HepG2 (cell line): ENCODE results near the gene TLNRD1. TPM values are rescaled to one million over a fixed set of nuclear protein-coding genes. Genes with fewer than 3 reads are reported as not detected.

Source experiments
- DDIT3 ChIP-seq: sonication (generic); formaldehyde crosslinking; IDR thresholded peaks from 2 replicates; pipeline ENCODE4 v1.4.0; 2020; ENCODE audit warnings: mild to moderate bottlenecking, missing genetic modification reagents
- DR1 ChIP-seq: sonication (generic); formaldehyde crosslinking; IDR thresholded peaks from 2 replicates; pipeline ENCODE4 v1.8.0; 2021; ENCODE audit warnings: mild to moderate bottlenecking, missing genetic modification reagents, inconsistent platforms
- HNF1A ChIP-seq, 2 experiments: sonication (generic) in 1 of 2; formaldehyde crosslinking in 1 of 2; IDR thresholded peaks; 2 replicates each; pipeline versions ENCODE4 v1.4.0 to v1.6.1; 2016 to 2020; ENCODE audit warnings: borderline replicate concordance in 1 of 2, low read depth in 1 of 2, mild to moderate bottlenecking in 1 of 2, missing genetic modification reagents in 1 of 2
- IKZF4 ChIP-seq: sonication (generic); formaldehyde crosslinking; IDR thresholded peaks from 2 replicates; pipeline ENCODE4 v1.5.1; 2020; ENCODE audit warnings: borderline replicate concordance, mild to moderate bottlenecking, low read depth, missing genetic modification reagents; ENCODE audit errors: not compliant biosample characterization
- MTERF4 ChIP-seq: sonication (generic); formaldehyde crosslinking; IDR thresholded peaks from 2 replicates; pipeline ENCODE4 v1.8.0; 2023; ENCODE audit warnings: mild to moderate bottlenecking, missing genetic modification reagents
- MXI1 ChIP-seq: IDR thresholded peaks from 3 replicates; pipeline ENCODE4 v1.6.1; 2012; ENCODE audit warnings: low read depth, low read length, inconsistent platforms, borderline replicate concordance
- NFE2L1 ChIP-seq: sonication (generic); formaldehyde crosslinking; IDR thresholded peaks from 2 replicates; pipeline ENCODE4 v1.4.0; 2020; ENCODE audit warnings: missing genetic modification reagents, mild to moderate bottlenecking, borderline replicate concordance
- POGZ ChIP-seq: sonication (generic); formaldehyde crosslinking; IDR thresholded peaks from 2 replicates; pipeline ENCODE4 v1.4.0; 2020; ENCODE audit warnings: mild to moderate bottlenecking, missing genetic modification reagents
- SMAD9 ChIP-seq: sonication (generic); formaldehyde crosslinking; IDR thresholded peaks from 2 replicates; pipeline ENCODE4 v1.5.1; 2020; ENCODE audit warnings: mild to moderate bottlenecking, missing genetic modification reagents
- SP140L ChIP-seq: sonication (generic); formaldehyde crosslinking; IDR thresholded peaks from 2 replicates; pipeline ENCODE4 v1.4.0; 2020; ENCODE audit warnings: missing genetic modification reagents, borderline replicate concordance
- SRY ChIP-seq: sonication (generic); formaldehyde crosslinking; IDR thresholded peaks from 2 replicates; pipeline ENCODE4 v1.8.0; 2022; ENCODE audit warnings: mild to moderate bottlenecking, missing genetic modification reagents
- ZBTB49 ChIP-seq: sonication (generic); formaldehyde crosslinking; IDR thresholded peaks from 2 replicates; pipeline ENCODE4 v1.4.0; 2020; ENCODE audit warnings: missing genetic modification reagents, borderline replicate concordance
- ZBTB8A ChIP-seq: sonication (generic); formaldehyde crosslinking; IDR thresholded peaks from 2 replicates; pipeline ENCODE4 v1.4.0; 2020; ENCODE audit warnings: mild to moderate bottlenecking, low read depth, missing genetic modification reagents, borderline replicate concordance
- ZNF121 ChIP-seq: sonication (generic); formaldehyde crosslinking; IDR thresholded peaks from 2 replicates; pipeline ENCODE4 v1.5.0; 2020; ENCODE audit warnings: mild to moderate bottlenecking, missing genetic modification reagents
- ZNF124 ChIP-seq: sonication (generic); formaldehyde crosslinking; IDR thresholded peaks from 2 replicates; pipeline ENCODE4 v1.4.0; 2020; ENCODE audit warnings: missing genetic modification reagents
- ZNF17 ChIP-seq: sonication (generic); formaldehyde crosslinking; IDR thresholded peaks from 2 replicates; pipeline ENCODE4 v1.5.0; 2020; ENCODE audit warnings: mild to moderate bottlenecking, missing genetic modification reagents
- ZNF564 ChIP-seq: sonication (generic); formaldehyde crosslinking; IDR thresholded peaks from 2 replicates; pipeline ENCODE4 v1.8.1; 2023; ENCODE audit warnings: mild to moderate bottlenecking, missing genetic modification reagents
- ZNF660 ChIP-seq: sonication (generic); formaldehyde crosslinking; IDR thresholded peaks from 2 replicates; pipeline ENCODE4 v1.5.1; 2020; ENCODE audit warnings: mild to moderate bottlenecking, low read depth, missing genetic modification reagents, borderline replicate concordance
- ZNF839 ChIP-seq: sonication (generic); formaldehyde crosslinking; IDR thresholded peaks from 2 replicates; pipeline ENCODE4 v1.4.0; 2020; ENCODE audit warnings: missing genetic modification reagents, mild to moderate bottlenecking, borderline replicate concordance
- polyA plus RNA-seq, 8 experiments: library from polyadenylated mRNA; depleted of rRNA in 3 of 8; stranded (reverse) in 7 of 8; unstranded in 1 of 8; fragments of >200 nt; fragmentation: Illumina TruSeq in 4 of 8; extraction: Trizol in 4 of 8; gene quantifications; 2 replicates each; pipeline versions ENCODE4 v1.2.1 to v1.2.3, GENCODE V29; 2011 to 2016; ENCODE audit warnings: low read depth in 4 of 8, missing spikeins in 1 of 8, mixed read lengths in 1 of 8; ENCODE audit not compliant: insufficient read depth in 1 of 8
- total RNA-seq, 5 experiments: library from RNA; depleted of rRNA; stranded (reverse); fragments of >200 nt; fragmentation: Illumina TruSeq; extraction: Trizol; gene quantifications; 2 replicates each; pipeline ENCODE4 v1.2.3, GENCODE V29; 2016; ENCODE audit warnings: low read depth in 1 of 5

TLNRD1 gene
- total and polyA plus RNA-seq, 2 of the 13 experiments (the other 11 are each of a cell fraction or from before 2014, with no cell fraction given): 3.4 to 5.3 TPM

GRCh38 chr15:80989518-80990478 lies 10.9 kb upstream of the TLNRD1 start, which contains the start of gene MESD (continued):
- TF ChIP-seq DDIT3 (CRISPR knock-in tag) (no peak), ZNF660 (no peak; the same call in 1 of the 2 replicates), SP140L (CRISPR knock-in tag) (no peak), ZBTB8A (no peak), DR1 (peak; percentile 21; the same call in 1 of the 2 replicates), SRY (peak; percentile 74; the same call in 1 of the 2 replicates), ZBTB49 (CRISPR knock-in tag) (no peak), ZNF564 (no peak), ZNF121 (no peak), POGZ (CRISPR knock-in tag) (peak; percentile 51; the same call in 1 of the 2 replicates), IKZF4 (CRISPR knock-in tag) (peak; percentile 79), ZNF124 (CRISPR knock-in tag) (no peak), MXI1 (peak; percentile 77; the same call in 1 of the 3 replicates), HNF1A (IDR thresholded peaks at IDR 0.05; ENCODE audit: low read depth) (no peak), HNF1A (CRISPR knock-in tag; IDR thresholded peaks at IDR 0.05; ENCODE audit: borderline replicate concordance) (peak; percentile 55; the same call in 1 of the 2 replicates), ZNF839 (no peak), ZNF17 (CRISPR knock-in tag) (no peak), NFE2L1 (CRISPR knock-in tag) (no peak), MTERF4 (CRISPR knock-in tag) (no peak), SMAD9 (no peak)
